ENCODE data around the gene EDAR. TPM values are rescaled to one million over a fixed set of nuclear protein-coding genes. Genes with fewer than 3 reads are reported as not detected.

EDAR gene
- total RNA-seq, 2 donors from 2014 or later: not detected

DNA sequence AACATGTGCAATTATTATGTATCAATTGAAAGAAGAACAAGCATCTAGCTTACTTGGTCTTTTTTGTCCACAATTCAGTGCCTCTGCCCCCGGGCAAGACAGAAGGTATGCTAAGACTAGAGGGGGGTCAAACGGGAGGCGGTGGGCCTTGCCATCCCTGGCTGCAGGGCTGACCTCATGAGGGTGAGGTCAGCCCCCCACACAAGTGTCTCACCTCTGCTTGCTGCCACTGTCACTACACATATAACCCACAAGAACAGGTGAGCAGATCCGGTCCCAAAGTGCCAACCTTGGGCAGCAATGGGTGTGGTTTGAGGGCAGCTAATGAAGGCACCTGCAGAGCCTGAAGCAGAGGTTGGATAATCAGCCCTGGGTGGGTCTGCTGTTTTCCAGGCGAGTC is 71.5 kb downstream of the EDAR start:
- Histone ChIP-seq H3K4me1 (ENCODE audit: control insufficient read depth, insufficient read depth, low read length) (no peaks in the 10 kb centered on the region), H3K9me3 (ENCODE audit: control insufficient read depth, low read length) (no peaks in the 10 kb centered on the region), H3K27me3 (ENCODE audit: control insufficient read depth, insufficient read depth, low read length, poor library complexity, severe bottlenecking) (no peaks in the 10 kb centered on the region), H3K4me3 (ENCODE audit: low read length) (no peak overlapping the region), H3K27ac (ENCODE audit: low read depth, low read length) (no peak overlapping the region), H3K9ac (ENCODE audit: extremely low read depth, low read length, poor library complexity, severe bottlenecking) (no peak overlapping the region), H3K36me3 (ENCODE audit: control insufficient read depth, insufficient read depth, low read length) (no peaks in the 10 kb centered on the region)
- WGBS, 2 experiments (ENCODE audit: insufficient coverage in 1 of 2, insufficient read length in 1 of 2): 91 to 100% methylated on average over 2 to 5 of the region's 5 CpGs
- Mint-ChIP-seq H3K36me3 (ENCODE audit: low read depth) (no peaks in the 10 kb centered on the region), H3K27ac (no peak overlapping the region), H3K4me1 (no peaks in the 10 kb centered on the region), H3K9me3 (no peaks in the 10 kb centered on the region), H3K27me3 (ENCODE audit: insufficient read depth) (no peaks in the 10 kb centered on the region), H3K4me3 (no peak overlapping the region)
- TF ChIP-seq CTCF (conservative IDR thresholded peaks at IDR 0.05): no peak
- peak; percentile 6 for DNase-seq

- H3K9me3 Mint-ChIP-seq: no peaks in the 10 kb centered on the region
- no peaks in the 10 kb centered on the region for H3K4me1 ChIP-seq (ENCODE audit: control insufficient read depth, insufficient read depth, low read length)
- H3K27me3 Mint-ChIP-seq (ENCODE audit: insufficient read depth): no peaks in the 10 kb centered on the region
- H3K4me3 Mint-ChIP-seq: no peak overlapping the region
- WGBS, 2 experiments (ENCODE audit: insufficient coverage in 1 of 2, insufficient read length in 1 of 2): 88 to 95% methylated on average over 10 to 14 of the region's 14 CpGs
- DNase-seq: no peak
- no peaks in the 10 kb centered on the region for H3K9me3 ChIP-seq (ENCODE audit: control insufficient read depth, low read length)
- H3K36me3 ChIP-seq (ENCODE audit: control insufficient read depth, insufficient read depth, low read length): no peaks in the 10 kb centered on the region
- no peak overlapping the region for H3K4me3 ChIP-seq (ENCODE audit: low read length)
- H3K27ac Mint-ChIP-seq: no peak overlapping the region
- H3K27me3 ChIP-seq (ENCODE audit: control insufficient read depth, insufficient read depth, low read length, poor library complexity, severe bottlenecking): no peaks in the 10 kb centered on the region
- no peak overlapping the region for H3K9ac ChIP-seq (ENCODE audit: extremely low read depth, low read length, poor library complexity, severe bottlenecking)
- peak overlapping the region; percentile 74 for H3K27ac ChIP-seq (ENCODE audit: low read depth, low read length)
- no peaks in the 10 kb centered on the region for H3K36me3 Mint-ChIP-seq (ENCODE audit: low read depth)
- TF ChIP-seq CTCF (conservative IDR thresholded peaks at IDR 0.05): no peak
- no peaks in the 10 kb centered on the region for H3K4me1 Mint-ChIP-seq
Measured at GRCh38 chr2:108916796-108917421, 72.1 kb downstream of the EDAR start.

GRCh38 chr2:108916122-108916795 is 72.8 kb downstream of the EDAR start:
- no peak overlapping the region for H3K9ac ChIP-seq (ENCODE audit: extremely low read depth, low read length, poor library complexity, severe bottlenecking)
- H3K4me3 Mint-ChIP-seq: no peak overlapping the region

More at GRCh38 chr2:108916122-108916795, 72.8 kb downstream of the EDAR start:
- peak; percentile 34 for DNase-seq
- H3K4me1 Mint-ChIP-seq: no peaks in the 10 kb centered on the region
- no peaks in the 10 kb centered on the region for H3K27me3 Mint-ChIP-seq (ENCODE audit: insufficient read depth)
- H3K9me3 Mint-ChIP-seq: no peaks in the 10 kb centered on the region
- Histone ChIP-seq H3K9me3 (ENCODE audit: control insufficient read depth, low read length) (no peaks in the 10 kb centered on the region), H3K36me3 (ENCODE audit: control insufficient read depth, insufficient read depth, low read length) (no peaks in the 10 kb centered on the region), H3K27me3 (ENCODE audit: control insufficient read depth, insufficient read depth, low read length, poor library complexity, severe bottlenecking) (no peaks in the 10 kb centered on the region), H3K4me3 (ENCODE audit: low read length) (no peak overlapping the region), H3K4me1 (ENCODE audit: control insufficient read depth, insufficient read depth, low read length) (no peaks in the 10 kb centered on the region), H3K27ac (ENCODE audit: low read depth, low read length) (peak overlapping the region; percentile 74)
- 84 to 98% methylated on average over 6 to 15 of the region's 15 CpGs for WGBS, 2 experiments (ENCODE audit: insufficient coverage in 1 of 2, insufficient read length in 1 of 2)
- no peak for TF ChIP-seq CTCF (conservative IDR thresholded peaks at IDR 0.05)
- no peak overlapping the region for H3K27ac Mint-ChIP-seq
- H3K36me3 Mint-ChIP-seq (ENCODE audit: low read depth): no peaks in the 10 kb centered on the region
